Neuronal stem cell (in vitro differentiated cells): ENCODE data around the gene PLXNB1.
A peak's percentile ranks its signal among the peaks of the same experiment; 100 is the strongest.

Experiments used
- DNase-seq: peaks from one replicate; pipeline ENCODE4 v3.0.0-alpha.2; 2013; ENCODE audit warnings: low spot score
- H2AFZ ChIP-seq: one replicate; pipeline ENCODE4 v1.6.1; 2013; ENCODE audit warnings: mild to moderate bottlenecking, low read length, inconsistent platforms
- H2AK5ac ChIP-seq: 2 replicates; pipeline ENCODE4 v1.6.1; 2013; ENCODE audit warnings: low read depth, mild to moderate bottlenecking, inconsistent platforms, low read length, moderate library complexity, mixed read lengths
- H2BK120ac ChIP-seq: 2 replicates; pipeline ENCODE4 v1.6.1; 2013; ENCODE audit warnings: low read depth, mild to moderate bottlenecking, inconsistent platforms, low read length, moderate library complexity, mixed read lengths
- H2BK12ac ChIP-seq: one replicate; pipeline ENCODE4 v1.6.1; 2013; ENCODE audit warnings: low read length, inconsistent platforms
- H2BK15ac ChIP-seq: 2 replicates; pipeline ENCODE4 v1.6.1; 2013; ENCODE audit warnings: mild to moderate bottlenecking, low read length, inconsistent platforms, mixed read lengths
- H2BK5ac ChIP-seq: one replicate; pipeline ENCODE4 v1.6.1; 2013; ENCODE audit warnings: inconsistent platforms, mild to moderate bottlenecking, low read length, moderate library complexity
- H3K14ac ChIP-seq: one replicate; pipeline ENCODE4 v1.6.1; 2013; ENCODE audit warnings: low read length, inconsistent platforms
- H3K18ac ChIP-seq: 2 replicates; pipeline ENCODE4 v1.6.1; 2013; ENCODE audit warnings: low read length, inconsistent platforms
- H3K23ac ChIP-seq: 2 replicates; pipeline ENCODE4 v1.6.1; 2013; ENCODE audit warnings: low read depth, mild to moderate bottlenecking, mixed read lengths, low read length, inconsistent platforms; ENCODE audit not compliant: poor library complexity
- H3K27ac ChIP-seq: replicated peaks from 3 replicates; pipeline ENCODE4 v1.5.1; 2013; ENCODE audit warnings: low read length, inconsistent platforms
- H3K27me3 ChIP-seq, 3 experiments: 2 replicates each; pipeline ENCODE4 v1.6.1; 2013; ENCODE audit warnings: low read length in 3 of 3, mild to moderate bottlenecking in 2 of 3, inconsistent platforms in 1 of 3, low read depth in 1 of 3, mixed read lengths in 1 of 3, moderate library complexity in 1 of 3; ENCODE audit not compliant: control insufficient read depth in 3 of 3, insufficient read depth in 3 of 3
- H3K36me3 ChIP-seq, 2 donors: replicated peaks in 1 of 2; 2 replicates each; pipeline ENCODE4 v1.6.1; 2013; ENCODE audit warnings: low read length in 2 of 2; ENCODE audit not compliant: control insufficient read depth in 2 of 2, insufficient read depth in 2 of 2
- H3K4ac ChIP-seq: 2 replicates; pipeline ENCODE4 v1.6.1; 2013; ENCODE audit warnings: inconsistent platforms, mild to moderate bottlenecking, low read length, moderate library complexity
- H3K4me1 ChIP-seq, 2 donors: 1 replicate in 1 of 2; 2 replicates in 1 of 2; pipeline ENCODE4 v1.6.1; 2013; ENCODE audit warnings: low read length in 2 of 2, low read depth in 1 of 2; ENCODE audit not compliant: control insufficient read depth in 2 of 2, insufficient read depth in 1 of 2
- H3K4me2 ChIP-seq: one replicate; pipeline ENCODE4 v1.6.1; 2013; ENCODE audit warnings: mild to moderate bottlenecking, low read length, inconsistent platforms; ENCODE audit not compliant: insufficient read depth, poor library complexity, severe bottlenecking
- H3K4me3 ChIP-seq, 2 donors: 2 replicates each; pipeline ENCODE4 v1.5.1; 2013; ENCODE audit warnings: low read length in 2 of 2, mild to moderate bottlenecking in 2 of 2, inconsistent platforms in 1 of 2, moderate library complexity in 1 of 2
- H3K79me1 ChIP-seq: one replicate; pipeline ENCODE4 v1.6.1; 2013; ENCODE audit warnings: low read depth, mild to moderate bottlenecking, inconsistent platforms, low read length, moderate library complexity
- H3K9ac ChIP-seq: one replicate; pipeline ENCODE4 v1.6.1; 2013; ENCODE audit warnings: mild to moderate bottlenecking, low read depth, low read length, inconsistent platforms; ENCODE audit not compliant: poor library complexity
- H3K9me3 ChIP-seq, 2 donors: replicated peaks in 1 of 2; 2 replicates each; pipeline versions ENCODE3 to v1.6.1; 2013; ENCODE audit warnings: low read length in 2 of 2, mild to moderate bottlenecking in 2 of 2, inconsistent platforms in 1 of 2, low read depth in 1 of 2, mixed read lengths in 1 of 2, moderate library complexity in 1 of 2; ENCODE audit not compliant: control insufficient read depth in 2 of 2, insufficient read depth in 1 of 2
- H4K8ac ChIP-seq: one replicate; pipeline ENCODE4 v1.6.1; 2013; ENCODE audit warnings: low read depth, mild to moderate bottlenecking, inconsistent platforms, low read length, moderate library complexity
- H4K91ac ChIP-seq: one replicate; pipeline ENCODE4 v1.6.1; 2013; ENCODE audit warnings: low read length, low read depth, mild to moderate bottlenecking, inconsistent platforms; ENCODE audit not compliant: poor library complexity
- WGBS, 2 donors: extraction: QIAGEN DNeasy Blood & Tissue Kit; methylation state at CpG; one replicate each; pipeline ENCODE4 v1.1.7; 2013; ENCODE audit warnings: missing lambda C conversion rate in 2 of 2, mixed read lengths in 1 of 2; ENCODE audit not compliant: insufficient read length in 2 of 2, insufficient replicate concordance in 1 of 2; ENCODE audit errors: extremely low coverage in 2 of 2; 5-methylcytosine and 5-hydroxymethylcytosine counted together

Gene PLXNB1

GRCh38 chr3:48420561-48420960 is 9.3 kb downstream of the PLXNB1 start:
- Histone ChIP-seq H3K4me1 (peaks cover 0 to 2% of the 10 kb centered on the region in 2 donors), H3K4me3 (no peak overlapping the region), H3K4ac (no peak overlapping the region), H3K14ac (no peak overlapping the region), H3K27me3 (no peaks in the 10 kb centered on the region), H3K4me2 (no peak overlapping the region), H3K79me1 (peaks cover 65% of the 10 kb centered on the region), H2BK5ac (no peak overlapping the region), H4K8ac (no peak overlapping the region), H2BK12ac (no peak overlapping the region), H3K23ac (no peak overlapping the region), H3K18ac (no peak overlapping the region), H3K9ac (peak overlapping the region; percentile 25), H2AFZ (no peak overlapping the region), H2BK120ac (no peak overlapping the region), H3K9me3 (no peaks in the 10 kb centered on the region), H4K91ac (no peak overlapping the region), H2BK15ac (no peak overlapping the region), H3K36me3 (peaks cover 75 to 98% of the 10 kb centered on the region in 2 donors), H3K27ac (no peak overlapping the region), H2AK5ac (no peak overlapping the region)
- DNase-seq: no peak
- no CpG with 5 or more reads among the region's 14 CpGs for WGBS, 2 donors

GRCh38 chr3:48419597-48419996 is 10.3 kb downstream of the PLXNB1 start:
- Histone ChIP-seq H3K4me1 (no peaks in the 10 kb centered on the region), H4K8ac (no peak overlapping the region), H3K4me3 (no peak overlapping the region), H3K27me3 (no peaks in the 10 kb centered on the region), H4K91ac (no peak overlapping the region), H3K4me2 (no peak overlapping the region), H3K9me3 (no peaks in the 10 kb centered on the region), H2AK5ac (no peak overlapping the region), H2BK12ac (no peak overlapping the region), H2BK5ac (peak overlapping the region; percentile 75), H3K14ac (no peak overlapping the region), H3K36me3 (peaks cover 85 to 99% of the 10 kb centered on the region in 2 donors), H2AFZ (no peak overlapping the region), H3K79me1 (peaks cover 66% of the 10 kb centered on the region), H3K27ac (no peak overlapping the region), H3K4ac (no peak overlapping the region), H3K23ac (no peak overlapping the region), H3K9ac (no peak overlapping the region), H3K18ac (no peak overlapping the region), H2BK120ac (no peak overlapping the region), H2BK15ac (no peak overlapping the region)
- DNase-seq: no peak
- WGBS, 2 donors: no CpG with 5 or more reads among the region's 17 CpGs

GRCh38 chr3:48419149-48419548 is 10.7 kb downstream of the PLXNB1 start:
- H3K23ac ChIP-seq: peak overlapping the region; percentile 65
- no peaks in the 10 kb centered on the region for H3K9me3 ChIP-seq
- peak overlapping the region; percentile 8 for H3K14ac ChIP-seq
- H2BK12ac ChIP-seq: no peak overlapping the region
- no peak overlapping the region for H3K27ac ChIP-seq
- no peak overlapping the region for H4K91ac ChIP-seq
- no peak overlapping the region for H2AFZ ChIP-seq
- H2BK120ac ChIP-seq: no peak overlapping the region
- H2BK5ac ChIP-seq: peak overlapping the region; percentile 75
- H3K36me3 ChIP-seq: peaks cover 89 to 99% of the 10 kb centered on the region in 2 donors
- no peak overlapping the region for H3K4ac ChIP-seq
- WGBS, 2 donors: no CpG with 5 or more reads among the region's 9 CpGs
- H4K8ac ChIP-seq: no peak overlapping the region
- no peak overlapping the region for H2BK15ac ChIP-seq
- H3K4me3 ChIP-seq: no peak overlapping the region
- no peak overlapping the region for H2AK5ac ChIP-seq
- no peaks in the 10 kb centered on the region for H3K27me3 ChIP-seq
- H3K79me1 ChIP-seq: peaks cover 63% of the 10 kb centered on the region
- H3K4me2 ChIP-seq: no peak overlapping the region
- no peaks in the 10 kb centered on the region for H3K4me1 ChIP-seq
- no peak for DNase-seq
- no peak overlapping the region for H3K18ac ChIP-seq
- H3K9ac ChIP-seq: no peak overlapping the region

GRCh38 chr3:48418651-48419050 is 11.2 kb downstream of the PLXNB1 start:
- no peak overlapping the region for H3K4me2 ChIP-seq
- WGBS, 2 donors: no CpG with 5 or more reads among the region's 9 CpGs
- peak overlapping the region; percentile 21 for H3K9ac ChIP-seq
- no peak overlapping the region for H2BK120ac ChIP-seq
- no peak overlapping the region for H3K4me3 ChIP-seq
- no peak overlapping the region for H3K14ac ChIP-seq
- no peaks in the 10 kb centered on the region for H3K4me1 ChIP-seq
- no peak overlapping the region for H2AFZ ChIP-seq
- H3K27me3 ChIP-seq: no peaks in the 10 kb centered on the region
- H3K4ac ChIP-seq: no peak overlapping the region
- H3K9me3 ChIP-seq: no peaks in the 10 kb centered on the region
- no peak overlapping the region for H4K91ac ChIP-seq
- H2BK15ac ChIP-seq: no peak overlapping the region
- H3K23ac ChIP-seq: peak overlapping the region; percentile 65
- no peak overlapping the region for H4K8ac ChIP-seq
- H3K18ac ChIP-seq: no peak overlapping the region
- peaks cover 59% of the 10 kb centered on the region for H3K79me1 ChIP-seq
- H2AK5ac ChIP-seq: no peak overlapping the region
- H3K27ac ChIP-seq: no peak overlapping the region
- no peak overlapping the region for H2BK12ac ChIP-seq
- peak overlapping the region; percentile 75 for H2BK5ac ChIP-seq
- peaks cover 93 to 99% of the 10 kb centered on the region in 2 donors for H3K36me3 ChIP-seq
- DNase-seq: no peak
